Measurements from ENCODE around the gene MEF2A.

MEF2A gene

DNA sequence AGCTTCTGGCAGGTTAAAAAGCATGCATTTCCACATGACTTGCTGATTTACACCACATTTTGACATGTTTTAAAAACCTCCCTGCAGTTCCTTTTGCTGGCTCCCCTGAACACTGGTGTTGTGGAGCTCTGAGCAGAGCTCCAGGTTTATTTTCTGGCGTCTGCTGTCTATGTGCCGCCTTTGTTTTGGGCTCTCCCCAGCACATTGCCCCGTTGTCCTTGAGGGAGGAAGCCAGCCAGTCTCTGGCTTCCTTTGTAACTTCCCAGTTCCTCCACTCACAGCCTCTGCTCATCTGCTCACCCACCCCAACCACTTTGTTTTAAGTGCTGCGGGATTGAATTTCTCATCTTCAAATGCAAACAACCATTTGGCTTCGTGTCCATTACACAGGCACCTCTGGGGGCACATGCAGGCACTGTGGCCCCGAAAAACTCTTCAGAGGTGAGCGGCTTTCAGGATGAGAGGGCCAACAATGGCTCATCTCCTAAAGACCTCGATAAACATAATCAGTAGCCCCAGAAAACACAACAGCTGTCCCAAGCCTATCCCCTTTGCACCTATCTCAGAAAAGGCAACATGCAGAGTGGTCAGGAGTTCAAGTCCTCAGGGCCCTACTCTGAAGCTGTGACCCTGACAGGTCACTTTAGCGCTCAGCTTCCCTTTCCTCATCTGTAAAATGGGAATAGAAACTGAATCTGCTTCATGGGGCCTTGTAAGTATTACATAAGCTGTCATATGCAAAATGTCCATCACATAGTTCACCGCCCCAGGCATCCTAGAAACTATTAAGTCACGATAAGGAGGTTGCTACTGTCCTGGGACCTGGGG lies 1.3 kb upstream of the MEF2A start:
- peak; percentile 46 for DNase-seq

DNA sequence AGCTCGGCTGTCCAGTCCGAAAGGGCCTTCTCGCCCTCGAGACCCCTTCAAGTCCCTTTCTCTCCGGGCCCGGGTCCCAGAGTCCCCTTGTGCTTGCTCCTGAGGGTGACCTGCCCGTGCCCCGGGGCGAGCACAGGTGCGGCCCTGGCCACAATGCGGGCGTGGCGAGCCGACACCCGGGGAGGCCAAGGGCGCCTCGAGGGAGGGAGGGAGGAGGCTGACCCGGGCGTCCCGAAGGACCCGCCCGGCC lies 810 bp upstream of the MEF2A start:
- no peak for DNase-seq

- DNase-seq: peak; percentile 58
These were observed 543 bp downstream of the MEF2A start for GRCh38 chr15:99566157-99566897.

DNA sequence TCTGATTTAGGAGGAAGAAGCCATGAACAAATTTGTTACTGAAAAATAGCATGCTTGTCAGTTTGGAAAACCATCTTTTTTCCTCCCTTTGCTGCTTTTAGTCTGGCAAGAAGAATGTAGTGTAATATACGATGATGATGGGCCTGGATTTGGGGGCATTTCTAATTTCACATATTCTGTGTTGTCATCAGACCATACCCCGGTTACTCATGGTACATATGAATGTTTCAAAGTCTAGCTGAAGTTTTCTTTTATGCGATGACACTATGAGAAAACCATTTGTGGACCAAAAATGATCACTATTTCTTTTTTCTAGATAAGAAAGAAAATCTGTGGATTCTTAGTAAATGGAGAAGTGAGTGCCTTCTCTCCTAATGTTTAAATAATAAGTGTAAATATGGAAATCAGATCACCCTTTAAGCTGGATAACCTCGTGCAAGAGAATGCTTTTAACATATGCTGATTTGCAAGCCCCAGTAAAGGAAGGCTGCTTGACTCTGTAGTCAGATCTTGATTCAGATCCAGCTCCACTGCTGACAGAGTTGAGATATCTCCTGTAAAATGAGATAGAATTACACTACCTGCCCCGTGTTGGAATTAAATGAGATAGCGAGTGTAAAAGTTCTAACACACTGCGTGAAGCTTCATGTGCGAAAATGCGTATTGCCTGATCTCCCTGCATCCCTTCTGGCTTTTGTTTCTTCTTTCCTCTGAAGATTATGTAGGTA lies 3.0 kb downstream of the MEF2A start:
- DNase-seq: no peak

- no peak for DNase-seq
These were observed 5.5 kb downstream of the MEF2A start for GRCh38 chr15:99571299-99571698.

GRCh38 chr15:99574048-99574447 lies 8.3 kb downstream of the MEF2A start:
- no peak for DNase-seq

DNA sequence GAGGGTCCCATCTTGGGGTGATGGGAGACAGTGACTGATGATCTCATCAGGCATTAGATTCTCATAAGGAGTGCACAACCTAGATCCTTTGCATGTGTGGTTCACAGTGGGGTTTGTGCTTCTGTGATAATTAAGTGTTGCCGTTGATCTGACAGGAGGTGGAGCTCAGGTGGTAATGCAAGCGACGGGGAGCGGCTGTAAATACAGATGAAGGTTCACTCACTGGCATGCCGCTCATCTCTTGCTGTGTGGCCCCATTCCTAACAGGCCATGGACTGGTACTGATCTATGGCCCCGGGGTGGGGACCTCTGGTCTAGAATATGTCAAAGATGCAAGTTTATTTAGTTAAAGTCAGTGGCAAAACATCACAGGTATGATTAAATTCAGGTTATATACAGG lies 8.7 kb downstream of the MEF2A start:
- no peak for DNase-seq

DNA sequence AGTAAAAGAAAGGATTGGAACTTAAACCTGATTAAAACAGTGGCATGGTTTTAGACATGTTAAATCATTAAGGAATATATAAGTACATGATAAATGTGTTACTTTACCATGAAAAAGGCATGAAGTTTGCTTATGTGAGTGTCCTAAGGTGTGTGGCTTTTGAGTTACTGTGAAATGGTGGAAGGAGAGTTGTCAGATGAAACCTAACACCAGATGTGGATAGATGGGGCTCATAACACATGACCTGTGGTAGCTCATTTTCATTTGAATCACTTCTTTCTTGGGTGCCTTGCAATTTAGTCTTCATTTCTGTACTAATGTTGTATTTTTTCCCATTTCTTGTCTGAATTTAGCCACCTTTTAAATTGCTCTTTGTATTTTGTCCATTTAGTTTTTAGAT lies 13.0 kb downstream of the MEF2A start:
- no peak for DNase-seq

GRCh38 chr15:99580076-99580475 lies 14.3 kb downstream of the MEF2A start:
- no peak for DNase-seq

GRCh38 chr15:99582508-99582960 lies 16.8 kb downstream of the MEF2A start:
- no peak for DNase-seq

DNA sequence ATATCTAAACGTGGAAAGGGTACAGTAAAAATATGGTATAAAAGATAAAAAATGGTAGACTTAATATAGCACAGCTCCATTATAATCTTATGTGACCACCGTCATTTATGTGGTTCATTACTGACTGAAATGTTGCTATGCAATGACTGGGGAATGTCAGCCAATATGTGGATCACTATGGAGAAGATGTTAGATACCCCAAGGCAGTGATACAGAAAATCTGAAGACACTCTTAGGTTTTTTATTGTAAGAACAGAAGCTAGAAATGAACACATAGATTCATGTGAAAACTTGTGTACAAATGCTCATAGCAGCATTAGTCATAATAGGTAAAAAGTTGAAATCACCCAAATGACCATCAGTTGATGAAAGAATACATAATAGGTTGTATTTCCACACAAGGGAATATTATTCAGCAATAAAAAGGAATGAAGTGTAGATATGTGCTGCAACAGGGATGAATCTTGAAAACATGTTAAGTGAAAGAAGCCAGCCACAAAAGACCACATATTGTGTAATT lies 18.4 kb downstream of the MEF2A start:
- DNase-seq: no peak

DNA sequence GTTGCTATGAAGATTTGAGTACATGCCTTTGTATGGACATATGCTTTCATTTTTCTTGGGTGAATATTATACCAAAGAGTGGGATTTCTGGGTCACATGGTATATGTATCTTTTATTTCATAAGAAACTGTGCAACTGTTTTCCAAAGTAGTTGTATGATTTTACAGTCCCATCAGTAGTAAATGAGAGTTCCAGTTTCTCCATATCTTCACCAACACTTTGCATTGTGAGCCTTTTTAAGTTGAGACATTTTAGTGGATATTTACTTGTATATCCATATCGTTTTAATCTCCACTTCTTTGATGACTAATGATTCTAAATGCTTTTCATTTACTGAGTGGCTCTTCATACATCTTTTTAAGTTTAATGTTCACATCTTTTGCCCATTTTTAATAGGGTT lies 20.3 kb downstream of the MEF2A start:
- no peak for DNase-seq

DNA sequence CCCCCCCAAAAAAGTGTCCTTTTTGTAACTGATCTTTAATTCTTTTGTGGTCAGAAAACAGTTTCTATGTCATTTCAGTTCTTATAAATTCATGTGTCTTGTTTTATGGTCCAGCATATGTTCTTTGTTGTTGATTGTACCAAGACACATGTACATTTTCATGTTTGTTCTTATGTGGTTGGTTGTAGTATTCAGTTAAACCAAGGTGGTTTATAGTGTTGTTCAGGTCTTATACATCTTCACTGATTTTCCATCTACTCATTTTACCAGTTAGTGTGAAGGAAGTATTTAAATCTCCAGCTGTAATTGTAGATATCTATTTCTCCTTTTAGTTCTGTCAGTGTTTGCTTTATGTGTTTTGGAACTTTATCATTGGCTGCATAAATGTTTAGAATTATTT lies 24.0 kb downstream of the MEF2A start:
- DNase-seq: no peak

GRCh38 chr15:99590913-99591646 lies 25.3 kb downstream of the MEF2A start:
- DNase-seq: no peak

- no peak for DNase-seq
These were observed 26.5 kb downstream of the MEF2A start for GRCh38 chr15:99592145-99592791.

- no peak for DNase-seq
These were observed 27.3 kb downstream of the MEF2A start for GRCh38 chr15:99593070-99593469.

DNA sequence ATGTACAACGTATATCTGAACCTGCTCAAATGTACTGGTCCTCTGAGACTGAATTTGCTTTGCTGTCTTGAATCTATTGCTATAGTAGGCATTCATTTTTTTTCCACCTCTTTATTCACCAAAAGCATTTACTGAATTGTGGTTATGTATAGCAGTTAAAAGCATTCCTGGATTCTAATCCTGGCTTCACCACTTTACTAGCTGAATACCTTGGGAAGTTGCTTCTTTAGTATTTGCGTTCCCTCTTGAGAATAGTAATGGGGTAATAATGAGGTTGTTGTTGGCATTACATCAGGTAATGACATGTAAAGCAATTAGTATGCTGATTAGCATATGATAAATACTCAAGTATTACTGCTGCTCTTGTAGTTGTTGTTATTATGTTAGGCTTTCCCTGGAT lies 29.1 kb downstream of the MEF2A start:
- DNase-seq: no peak

DNA sequence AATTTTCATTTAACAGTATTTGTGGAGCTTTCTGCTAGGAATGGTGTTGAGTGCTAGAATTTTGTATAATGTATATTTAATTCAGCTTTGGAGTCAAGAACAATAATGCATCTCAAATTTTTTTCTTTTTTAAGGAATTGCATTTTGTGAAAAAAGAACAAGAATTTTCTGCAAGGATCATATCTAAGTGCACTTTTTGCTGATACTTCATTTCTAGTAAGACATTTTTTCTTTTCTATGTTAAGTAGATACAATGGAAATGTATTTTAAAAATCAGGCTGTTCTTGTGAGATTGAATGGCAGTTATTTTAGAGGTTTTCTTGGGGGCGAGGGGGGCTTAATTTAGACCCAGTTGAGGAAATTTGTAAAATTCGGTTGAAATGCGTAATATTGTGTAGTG lies 32.5 kb downstream of the MEF2A start:
- DNase-seq: no peak

GRCh38 chr15:99603828-99604227 lies 38.0 kb downstream of the MEF2A start:
- no peak for DNase-seq

DNA sequence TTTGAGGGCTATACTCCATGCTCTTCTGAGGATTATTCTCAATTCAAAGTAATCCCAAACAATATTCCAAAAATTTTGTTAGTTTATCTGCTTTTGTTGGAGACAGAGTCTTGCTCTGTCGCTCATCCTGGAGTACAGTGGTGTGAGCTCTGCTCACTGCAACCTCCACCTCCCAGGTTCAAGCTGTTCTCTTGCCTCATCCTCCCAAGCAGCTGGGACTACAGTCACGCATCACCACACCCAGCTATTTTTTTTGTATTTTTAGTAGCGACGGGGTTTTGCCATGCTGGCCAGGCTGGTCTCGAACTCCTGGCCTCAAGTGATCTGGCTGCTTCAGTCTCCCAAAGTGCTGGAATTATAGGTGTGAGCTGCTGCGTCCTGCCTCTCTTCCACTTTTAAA lies 39.1 kb downstream of the MEF2A start:
- no peak for DNase-seq

DNA sequence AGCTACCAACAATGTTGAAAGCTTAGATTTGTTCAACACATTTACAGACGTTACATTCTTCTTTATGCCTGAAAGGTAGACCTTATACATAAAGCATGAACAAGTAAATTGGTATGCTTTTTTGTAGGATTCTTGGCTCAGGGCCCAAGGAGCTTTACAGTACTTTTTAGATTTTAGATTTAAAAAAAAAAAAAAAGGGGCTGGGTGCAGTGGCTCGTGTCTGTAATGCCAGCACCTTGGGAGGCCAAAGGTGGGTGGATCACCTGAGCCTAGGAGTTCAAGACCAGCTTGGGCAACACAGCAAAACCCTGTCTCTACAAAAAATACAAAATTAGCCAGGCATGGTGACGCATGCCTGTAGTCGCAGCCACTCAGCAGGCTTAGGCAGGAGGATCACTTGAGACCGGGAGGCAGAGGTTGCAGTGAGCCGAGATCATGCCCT lies 39.7 kb downstream of the MEF2A start:
- DNase-seq: no peak

DNA sequence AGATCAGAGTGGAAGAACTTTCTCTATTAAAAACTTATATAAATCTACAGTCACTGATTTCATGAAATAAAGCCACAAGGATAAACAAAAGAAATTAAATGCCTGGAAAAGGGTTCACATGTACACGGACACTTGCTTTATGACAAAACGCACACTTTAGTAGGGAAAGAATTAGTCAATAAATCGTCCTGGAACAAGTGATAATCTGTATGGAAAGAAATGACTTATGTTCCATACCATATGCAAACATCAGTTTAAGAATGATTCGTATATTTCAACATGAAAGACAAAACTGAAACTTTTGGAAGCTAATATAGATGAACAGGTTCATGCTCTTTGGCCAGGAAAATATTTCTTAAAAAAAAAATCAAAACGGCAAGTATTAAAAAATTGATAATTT lies 40.2 kb downstream of the MEF2A start:
- DNase-seq: no peak

Measured in right hindlimb (tissue), 1 donor.